GM18511 (cell line): ENCODE results near the gene SPACA1.
"Not testable (repeated sequence)": the region's sequence is repeated elsewhere in the genome, so short reads cannot be mapped to it uniquely, and the experiment has no call there.

Experiments used
- ATAC-seq: cut with Tn5 transposase; IDR thresholded peaks from one replicate; pipeline ENCODE4 v1.9.1; 2021; ENCODE audit warnings: mild to moderate bottlenecking, moderate library complexity; ENCODE audit not compliant: unreplicated experiment

SPACA1 gene

GRCh38 chr6:88047510-88048150 lies at the start of gene SPACA1:
TSS of gene SPACA1 (plus strand) at chr6:88047841. CDS start at chr6:88047906, 65 bp downstream.
- ATAC-seq, result no peak

GRCh38 chr6:88000713-88001112 lies 46.9 kb upstream of the SPACA1 start:
- ATAC-seq, result no peak

GRCh38 chr6:88001279-88001678 lies 46.4 kb upstream of the SPACA1 start:
- not testable (repeated sequence) for ATAC-seq

- no peak for ATAC-seq
These were observed 42.9 kb upstream of the SPACA1 start for GRCh38 chr6:88004707-88005106.

- no peak for ATAC-seq
These were observed 41.1 kb upstream of the SPACA1 start for GRCh38 chr6:88006557-88006956.

- ATAC-seq, result no peak
These were observed 39.2 kb upstream of the SPACA1 start for GRCh38 chr6:88008411-88008810.

- no peak for ATAC-seq
These were observed 38.8 kb upstream of the SPACA1 start for GRCh38 chr6:88008831-88009231.

GRCh38 chr6:88013015-88013414 lies 34.6 kb upstream of the SPACA1 start:
- ATAC-seq, result peak; percentile 54

GRCh38 chr6:88013554-88013953 lies 34.1 kb upstream of the SPACA1 start:
- ATAC-seq, result no peak

GRCh38 chr6:88020439-88020838 lies 27.2 kb upstream of the SPACA1 start:
- no peak for ATAC-seq

GRCh38 chr6:88024696-88025095 lies 22.9 kb upstream of the SPACA1 start:
- ATAC-seq, result no peak

GRCh38 chr6:88031550-88031949 lies 16.1 kb upstream of the SPACA1 start:
- no peak for ATAC-seq

GRCh38 chr6:88044530-88044929 lies 3.1 kb upstream of the SPACA1 start:
- ATAC-seq, result no peak

GRCh38 chr6:88045521-88046136 lies 2.0 kb upstream of the SPACA1 start:
- no peak for ATAC-seq

- ATAC-seq, result no peak
These were observed 937 bp downstream of the SPACA1 start for GRCh38 chr6:88048578-88048977.

GRCh38 chr6:88050140-88050818 lies 2.6 kb downstream of the SPACA1 start:
- ATAC-seq, result no peak

GRCh38 chr6:88059191-88059590 lies 11.6 kb downstream of the SPACA1 start:
- ATAC-seq, result no peak

- ATAC-seq, result no peak
These were observed 14.7 kb downstream of the SPACA1 start for GRCh38 chr6:88062376-88062775.

GRCh38 chr6:88072462-88072861 lies 24.8 kb downstream of the SPACA1 start:
- no peak for ATAC-seq

GRCh38 chr6:88074791-88075190 lies 27.1 kb downstream of the SPACA1 start:
- ATAC-seq, result no peak

- ATAC-seq, result no peak
These were observed 29.7 kb downstream of the SPACA1 start for GRCh38 chr6:88077305-88077704.

GRCh38 chr6:88086792-88087191 lies 39.2 kb downstream of the SPACA1 start:
- no peak for ATAC-seq
